Epithelial cell of proximal tubule (primary cell): Measurements from ENCODE around the gene ATG9A. TPM values are rescaled to one million over a fixed set of nuclear protein-coding genes. Genes with fewer than 3 reads are reported as not detected.

Source experiments
- DNase-seq: peaks from one replicate; pipeline ENCODE4 v3.0.0-alpha.2; 2011; ENCODE audit warnings: low read depth
- H3K4me3 ChIP-seq: 2 replicates; pipeline ENCODE4 v1.5.1; 2011; ENCODE audit warnings: low read depth, mild to moderate bottlenecking, low read length
- CTCF ChIP-seq: conservative IDR thresholded peaks from 2 replicates; pipeline ENCODE4 v1.5.1; 2012; ENCODE audit warnings: low read depth, mild to moderate bottlenecking, low read length
- total RNA-seq: library from RNA; depleted of rRNA; stranded (reverse); fragments of >200 nt; gene quantifications from 2 replicates; pipeline ENCODE4 v1.2.3, GENCODE V29; 2015

The ATG9A gene
- total RNA-seq, 1 donor from 2014 or later, result 34.1 TPM

GRCh38 chr2:219186754-219187456 lies 42.5 kb downstream of the ATG9A start:
- H3K4me3 ChIP-seq, result no peak overlapping the region
- DNase-seq, result no peak
- no peak for TF ChIP-seq CTCF

- DNase-seq, result no peak
- H3K4me3 ChIP-seq, result no peak overlapping the region
- TF ChIP-seq CTCF, result no peak
These were observed 45.3 kb downstream of the ATG9A start for GRCh38 chr2:219184121-219184520.

GRCh38 chr2:219183151-219183772 lies 46.2 kb downstream of the ATG9A start:
- TF ChIP-seq CTCF, result no peak
- DNase-seq, result no peak
- no peak overlapping the region for H3K4me3 ChIP-seq

- no peak overlapping the region for H3K4me3 ChIP-seq
- no peak for DNase-seq
- no peak for TF ChIP-seq CTCF
These were observed 46.9 kb downstream of the ATG9A start for GRCh38 chr2:219182331-219183150.

- no peak overlapping the region for H3K4me3 ChIP-seq
- DNase-seq, result no peak
- TF ChIP-seq CTCF, result no peak
These were observed 47.9 kb downstream of the ATG9A start for GRCh38 chr2:219181531-219181930.

GRCh38 chr2:219180961-219181360 lies 48.5 kb downstream of the ATG9A start:
- no peak overlapping the region for H3K4me3 ChIP-seq
- TF ChIP-seq CTCF, result no peak
- no peak for DNase-seq
